ENCODE results near the gene RAD51D. TPM values are rescaled to one million over a fixed set of nuclear protein-coding genes. Genes with fewer than 3 reads are reported as not detected.

RAD51D gene
- polyA plus RNA-seq, 1 of the 3 experiments (the other 2 are of a cell fraction): 11.6 TPM

DNA sequence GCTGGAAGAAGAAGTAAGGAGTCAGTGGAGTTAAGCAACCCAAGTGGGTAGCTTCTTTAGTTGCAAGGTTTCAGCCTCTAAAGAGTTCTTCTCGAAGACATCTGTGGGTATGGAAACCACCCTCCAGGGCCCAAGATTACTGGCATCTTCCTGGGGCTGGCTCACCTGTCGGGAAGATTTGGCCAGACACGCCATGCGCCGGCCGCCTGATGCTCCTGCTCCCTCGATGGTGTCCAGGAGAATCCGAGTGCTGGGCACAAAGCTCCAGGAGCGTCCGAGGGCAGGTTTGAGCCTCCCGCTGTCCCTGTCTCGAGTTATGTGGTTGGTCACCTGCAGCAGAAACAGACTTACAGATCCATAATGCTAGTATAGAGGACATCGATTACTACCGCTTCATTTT is 18.6 kb downstream of the RAD51D start:
- Histone ChIP-seq H3K79me2 (ENCODE audit: insufficient read depth) (no peaks in the 10 kb centered on the region), H3K9me2 (no peaks in the 10 kb centered on the region), H3K27me3 (ENCODE audit: insufficient read depth) (no peaks in the 10 kb centered on the region), H3K27ac (ENCODE audit: low read depth in 2 of 2, low read length in 1 of 2) (no peak overlapping the region), H3K9ac (no peak overlapping the region), H3K4me3 (ENCODE audit: low read depth in 2 of 2, low read length in 1 of 2) (no peak overlapping the region), H3K9me3 (no peaks in the 10 kb centered on the region), H3K4me1 (ENCODE audit: control insufficient read depth in 1 of 2, insufficient read depth in 2 of 2, low read depth in 1 of 2, low read length in 1 of 2) (no peaks in the 10 kb centered on the region), H3F3A (replicated peaks; ENCODE audit: insufficient read depth) (no peaks in the 10 kb centered on the region), H2AFZ (ENCODE audit: low read depth) (no peak overlapping the region), H3K4me2 (no peak overlapping the region), H3K36me3 (replicated peaks in 1 of 2; ENCODE audit: control insufficient read depth in 1 of 2, insufficient read depth in 2 of 2, low read length in 1 of 2) (peaks cover 12 to 28% of the 10 kb centered on the region in 2 experiments), H4K20me1 (ENCODE audit: insufficient read depth) (no peaks in the 10 kb centered on the region)
- ChIA-PET CTCF (interaction anchor here (5.1 kb wide), 1 partner anchor 11 kb away, joined by 22 read pairs; no protein-coding TSS in a partner anchor), POLR2A (no interaction called here)
- no peak for TF ChIP-seq JUND (IDR thresholded peaks at IDR 0.05)
- TF ChIP-seq RCOR1 (IDR thresholded peaks at IDR 0.05; ENCODE audit: low read length): no peak
- no peak for TF ChIP-seq EP300 (IDR thresholded peaks at IDR 0.05; ENCODE audit: borderline replicate concordance in 1 of 2, low read depth in 1 of 2, low read length in 1 of 2)
- TF ChIP-seq GABPA (IDR thresholded peaks at IDR 0.05; ENCODE audit: low read depth): no peak
- TF ChIP-seq, protein P1, sequence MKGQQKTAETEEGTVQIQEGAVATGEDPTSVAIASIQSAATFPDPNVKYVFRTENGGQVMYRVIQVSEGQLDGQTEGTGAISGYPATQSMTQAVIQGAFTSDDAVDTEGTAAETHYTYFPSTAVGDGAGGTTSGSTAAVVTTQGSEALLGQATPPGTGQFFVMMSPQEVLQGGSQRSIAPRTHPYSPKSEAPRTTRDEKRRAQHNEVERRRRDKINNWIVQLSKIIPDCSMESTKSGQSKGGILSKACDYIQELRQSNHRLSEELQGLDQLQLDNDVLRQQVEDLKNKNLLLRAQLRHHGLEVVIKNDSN (IDR thresholded peaks at IDR 0.05; ENCODE audit: borderline replicate concordance, low read depth): no peak
- TF ChIP-seq POLR2AphosphoS5 (IDR thresholded peaks at IDR 0.05; ENCODE audit: low read depth, low read length): no peak
- no peak for TF ChIP-seq YY1 (IDR thresholded peaks at IDR 0.05; ENCODE audit: low read depth)
- TF ChIP-seq, protein P2, sequence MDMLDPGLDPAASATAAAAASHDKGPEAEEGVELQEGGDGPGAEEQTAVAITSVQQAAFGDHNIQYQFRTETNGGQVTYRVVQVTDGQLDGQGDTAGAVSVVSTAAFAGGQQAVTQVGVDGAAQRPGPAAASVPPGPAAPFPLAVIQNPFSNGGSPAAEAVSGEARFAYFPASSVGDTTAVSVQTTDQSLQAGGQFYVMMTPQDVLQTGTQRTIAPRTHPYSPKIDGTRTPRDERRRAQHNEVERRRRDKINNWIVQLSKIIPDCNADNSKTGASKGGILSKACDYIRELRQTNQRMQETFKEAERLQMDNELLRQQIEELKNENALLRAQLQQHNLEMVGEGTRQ (IDR thresholded peaks at IDR 0.05; ENCODE audit: borderline replicate concordance, low read depth, low read length): no peak
- TF ChIP-seq ELF1 (IDR thresholded peaks at IDR 0.05): no peak
- no peak for DNase-seq
- WGBS (ENCODE audit: low lambda C conversion rate): 96% methylated on average over 13 of the region's 14 CpGs

DNA sequence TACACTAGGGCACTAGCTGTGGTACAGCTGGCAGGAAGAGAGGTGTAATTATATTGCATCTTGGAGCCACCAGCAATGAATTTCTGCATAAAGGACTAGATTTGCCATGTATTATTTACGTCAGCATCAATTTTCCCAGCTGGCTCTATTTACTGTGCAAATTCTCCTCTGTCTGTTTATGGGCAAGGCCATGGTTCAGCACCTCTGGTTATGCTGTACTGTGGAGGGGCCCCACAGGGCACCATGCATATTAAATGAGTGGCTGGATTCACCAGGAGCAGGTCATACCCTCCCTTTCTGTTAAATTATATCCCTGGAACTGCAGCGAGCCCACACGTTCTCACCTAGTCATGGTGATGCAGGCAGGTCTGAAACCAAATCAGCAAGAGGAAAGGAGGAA is 19.8 kb downstream of the RAD51D start:
- no peak overlapping the region for H3K9ac ChIP-seq
- 94% methylated on average over 3 of the region's 3 CpGs for WGBS (ENCODE audit: low lambda C conversion rate)
- H3K27me3 ChIP-seq (ENCODE audit: insufficient read depth): no peaks in the 10 kb centered on the region
- H3K4me1 ChIP-seq (ENCODE audit: control insufficient read depth in 1 of 2, insufficient read depth in 2 of 2, low read depth in 1 of 2, low read length in 1 of 2): no peaks in the 10 kb centered on the region
- no peaks in the 10 kb centered on the region for H3K9me3 ChIP-seq
- H4K20me1 ChIP-seq (ENCODE audit: insufficient read depth): no peaks in the 10 kb centered on the region
- H3K36me3 ChIP-seq (replicated peaks in 1 of 2; ENCODE audit: control insufficient read depth in 1 of 2, insufficient read depth in 2 of 2, low read length in 1 of 2): peaks cover 8 to 23% of the 10 kb centered on the region in 2 experiments
- H3F3A ChIP-seq (replicated peaks; ENCODE audit: insufficient read depth): no peaks in the 10 kb centered on the region
- no peaks in the 10 kb centered on the region for H3K9me2 ChIP-seq
- no peak overlapping the region for H3K4me2 ChIP-seq
- no peak overlapping the region for H3K4me3 ChIP-seq (ENCODE audit: low read depth in 2 of 2, low read length in 1 of 2)
- POLR2A ChIA-PET: no interaction called here
- H3K79me2 ChIP-seq (ENCODE audit: insufficient read depth): no peaks in the 10 kb centered on the region
- CTCF ChIA-PET: interaction anchor here (0.9 to 5.1 kb wide), 2 partner anchors 10 to 557 kb away, joined by 3 to 22 read pairs; no protein-coding TSS in a partner anchor
- H2AFZ ChIP-seq (ENCODE audit: low read depth): no peak overlapping the region
- no peak for DNase-seq
- no peak overlapping the region for H3K27ac ChIP-seq (ENCODE audit: low read depth in 2 of 2, low read length in 1 of 2)
- TF ChIP-seq FOSL2 (IDR thresholded peaks at IDR 0.05; ENCODE audit: borderline replicate concordance, low read depth): no peak
- TF ChIP-seq, protein P3, sequence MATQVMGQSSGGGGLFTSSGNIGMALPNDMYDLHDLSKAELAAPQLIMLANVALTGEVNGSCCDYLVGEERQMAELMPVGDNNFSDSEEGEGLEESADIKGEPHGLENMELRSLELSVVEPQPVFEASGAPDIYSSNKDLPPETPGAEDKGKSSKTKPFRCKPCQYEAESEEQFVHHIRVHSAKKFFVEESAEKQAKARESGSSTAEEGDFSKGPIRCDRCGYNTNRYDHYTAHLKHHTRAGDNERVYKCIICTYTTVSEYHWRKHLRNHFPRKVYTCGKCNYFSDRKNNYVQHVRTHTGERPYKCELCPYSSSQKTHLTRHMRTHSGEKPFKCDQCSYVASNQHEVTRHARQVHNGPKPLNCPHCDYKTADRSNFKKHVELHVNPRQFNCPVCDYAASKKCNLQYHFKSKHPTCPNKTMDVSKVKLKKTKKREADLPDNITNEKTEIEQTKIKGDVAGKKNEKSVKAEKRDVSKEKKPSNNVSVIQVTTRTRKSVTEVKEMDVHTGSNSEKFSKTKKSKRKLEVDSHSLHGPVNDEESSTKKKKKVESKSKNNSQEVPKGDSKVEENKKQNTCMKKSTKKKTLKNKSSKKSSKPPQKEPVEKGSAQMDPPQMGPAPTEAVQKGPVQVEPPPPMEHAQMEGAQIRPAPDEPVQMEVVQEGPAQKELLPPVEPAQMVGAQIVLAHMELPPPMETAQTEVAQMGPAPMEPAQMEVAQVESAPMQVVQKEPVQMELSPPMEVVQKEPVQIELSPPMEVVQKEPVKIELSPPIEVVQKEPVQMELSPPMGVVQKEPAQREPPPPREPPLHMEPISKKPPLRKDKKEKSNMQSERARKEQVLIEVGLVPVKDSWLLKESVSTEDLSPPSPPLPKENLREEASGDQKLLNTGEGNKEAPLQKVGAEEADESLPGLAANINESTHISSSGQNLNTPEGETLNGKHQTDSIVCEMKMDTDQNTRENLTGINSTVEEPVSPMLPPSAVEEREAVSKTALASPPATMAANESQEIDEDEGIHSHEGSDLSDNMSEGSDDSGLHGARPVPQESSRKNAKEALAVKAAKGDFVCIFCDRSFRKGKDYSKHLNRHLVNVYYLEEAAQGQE (IDR thresholded peaks at IDR 0.05; ENCODE audit: low read depth, low read length): no peak
- TF ChIP-seq SMC3 (IDR thresholded peaks at IDR 0.05; ENCODE audit: low read depth, low read length): no peak
- TF ChIP-seq, protein P4, sequence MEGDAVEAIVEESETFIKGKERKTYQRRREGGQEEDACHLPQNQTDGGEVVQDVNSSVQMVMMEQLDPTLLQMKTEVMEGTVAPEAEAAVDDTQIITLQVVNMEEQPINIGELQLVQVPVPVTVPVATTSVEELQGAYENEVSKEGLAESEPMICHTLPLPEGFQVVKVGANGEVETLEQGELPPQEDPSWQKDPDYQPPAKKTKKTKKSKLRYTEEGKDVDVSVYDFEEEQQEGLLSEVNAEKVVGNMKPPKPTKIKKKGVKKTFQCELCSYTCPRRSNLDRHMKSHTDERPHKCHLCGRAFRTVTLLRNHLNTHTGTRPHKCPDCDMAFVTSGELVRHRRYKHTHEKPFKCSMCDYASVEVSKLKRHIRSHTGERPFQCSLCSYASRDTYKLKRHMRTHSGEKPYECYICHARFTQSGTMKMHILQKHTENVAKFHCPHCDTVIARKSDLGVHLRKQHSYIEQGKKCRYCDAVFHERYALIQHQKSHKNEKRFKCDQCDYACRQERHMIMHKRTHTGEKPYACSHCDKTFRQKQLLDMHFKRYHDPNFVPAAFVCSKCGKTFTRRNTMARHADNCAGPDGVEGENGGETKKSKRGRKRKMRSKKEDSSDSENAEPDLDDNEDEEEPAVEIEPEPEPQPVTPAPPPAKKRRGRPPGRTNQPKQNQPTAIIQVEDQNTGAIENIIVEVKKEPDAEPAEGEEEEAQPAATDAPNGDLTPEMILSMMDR (IDR thresholded peaks at IDR 0.05): no peak
- TF ChIP-seq EZH2phosphoT487 (IDR thresholded peaks at IDR 0.05; ENCODE audit: borderline replicate concordance, low read depth): no peak
- TF ChIP-seq TEAD4 (IDR thresholded peaks at IDR 0.05; ENCODE audit: borderline replicate concordance, insufficient read depth): no peak
- TF ChIP-seq, protein P1 (IDR thresholded peaks at IDR 0.05; ENCODE audit: borderline replicate concordance, low read depth): no peak
- TF ChIP-seq, protein P5, sequence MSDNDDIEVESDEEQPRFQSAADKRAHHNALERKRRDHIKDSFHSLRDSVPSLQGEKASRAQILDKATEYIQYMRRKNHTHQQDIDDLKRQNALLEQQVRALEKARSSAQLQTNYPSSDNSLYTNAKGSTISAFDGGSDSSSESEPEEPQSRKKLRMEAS (IDR thresholded peaks at IDR 0.05; ENCODE audit: low read depth): no peak
- no peak for TF ChIP-seq TAF1 (IDR thresholded peaks at IDR 0.05; ENCODE audit: borderline replicate concordance, low read depth, low read length)
- TF ChIP-seq, protein P2 (IDR thresholded peaks at IDR 0.05; ENCODE audit: borderline replicate concordance, low read depth, low read length): no peak
